DMS114 treated with DMSO at 0.1 percent for 48 hours (cell line): Measurements from ENCODE around the gene DSG1.
"Not testable (repeated sequence)": the region's sequence is repeated elsewhere in the genome, so short reads cannot be mapped to it uniquely, and the experiment has no call there.

ENCODE experiments used
- DNase-seq: peaks from one replicate; lab custom pipeline; 2025; ENCODE audit not compliant: unreplicated experiment; lab: John Stamatoyannopoulos, UW

The DSG1 gene

DNA sequence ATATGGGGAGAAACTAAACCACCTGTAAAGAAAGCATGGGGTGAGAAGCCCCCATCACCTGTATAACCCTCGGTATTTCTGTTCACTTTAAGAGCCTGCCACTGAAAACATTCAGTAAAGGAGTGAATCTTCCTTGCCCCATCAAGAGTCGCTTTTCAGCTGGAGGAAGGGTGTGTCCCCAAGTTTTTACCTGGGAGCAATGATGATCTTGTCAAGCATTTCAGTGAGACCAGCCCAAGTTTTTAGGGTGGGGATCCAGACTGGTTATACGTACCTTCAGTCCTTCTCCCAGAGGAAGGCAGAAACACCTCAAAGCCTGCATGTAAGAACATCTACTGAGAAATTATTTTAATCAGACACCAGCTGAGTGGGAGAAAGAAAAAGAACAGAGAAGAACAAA is at the start of gene DSG1:
Gene DSG1 (plus strand): TSS at position 301 of the 400 bp plus-strand sequence. CDS start 141 bp downstream, outside the sequence.
- no peak for DNase-seq

DNA sequence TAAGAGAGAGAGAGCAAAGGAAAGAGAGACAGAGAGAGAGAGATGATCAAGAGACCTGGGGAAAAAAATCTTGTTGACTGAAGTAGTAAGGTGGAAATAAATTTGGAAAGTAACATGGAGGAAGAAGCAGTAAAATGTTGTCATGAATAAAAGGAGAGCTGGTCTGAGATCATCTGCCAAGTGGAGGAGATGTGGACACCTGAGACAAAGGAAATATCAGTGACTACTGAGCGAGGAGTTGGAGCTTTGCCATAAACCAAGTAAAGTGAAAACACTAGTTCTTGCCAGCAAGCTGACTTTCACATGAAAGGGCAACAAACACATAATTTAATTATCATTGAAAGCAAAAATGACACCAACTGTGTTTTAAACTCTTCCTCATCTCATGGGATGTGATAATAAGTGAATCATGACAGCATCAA is 49.0 kb upstream of the DSG1 start:
- DNase-seq = no peak

DNA sequence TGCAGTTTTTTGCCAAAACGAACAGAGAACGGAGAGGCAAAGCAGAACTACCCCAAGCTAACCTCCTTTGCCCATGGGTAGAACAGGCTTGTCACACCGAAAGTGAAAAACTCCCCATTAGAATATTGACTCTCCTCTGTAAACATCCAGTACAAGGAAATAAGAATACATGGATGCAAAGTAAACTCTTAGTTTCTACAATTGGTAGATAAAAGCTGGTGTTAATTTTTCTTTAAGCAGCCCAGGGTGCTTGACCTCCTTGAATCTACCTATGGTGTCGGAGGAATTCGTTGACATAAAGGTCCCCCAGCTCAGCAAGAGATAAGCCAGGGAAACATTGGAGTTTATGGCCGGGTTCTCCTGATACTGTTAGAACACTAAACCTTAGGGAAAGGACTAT is 48.4 kb upstream of the DSG1 start:
- no peak for DNase-seq

DNA sequence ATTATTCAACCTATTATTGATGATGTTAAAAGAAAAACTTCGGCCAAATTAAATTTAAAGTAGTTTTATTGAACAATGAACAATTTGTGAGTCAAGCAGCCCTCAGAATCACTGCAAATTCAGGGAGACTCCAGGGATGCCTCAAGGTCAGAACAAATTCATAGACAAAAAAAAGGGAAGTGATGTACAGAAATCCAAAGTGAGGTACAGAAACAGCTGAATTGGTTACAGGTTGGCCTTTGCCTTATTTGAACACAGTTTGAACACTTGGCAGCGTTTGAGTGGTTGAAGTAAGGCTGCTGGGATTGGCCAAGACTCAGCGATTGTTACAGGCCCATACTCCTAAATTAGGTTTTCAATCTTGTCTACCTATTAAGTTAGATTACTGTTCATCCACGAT is 47.4 kb upstream of the DSG1 start:
- no peak for DNase-seq

DNA sequence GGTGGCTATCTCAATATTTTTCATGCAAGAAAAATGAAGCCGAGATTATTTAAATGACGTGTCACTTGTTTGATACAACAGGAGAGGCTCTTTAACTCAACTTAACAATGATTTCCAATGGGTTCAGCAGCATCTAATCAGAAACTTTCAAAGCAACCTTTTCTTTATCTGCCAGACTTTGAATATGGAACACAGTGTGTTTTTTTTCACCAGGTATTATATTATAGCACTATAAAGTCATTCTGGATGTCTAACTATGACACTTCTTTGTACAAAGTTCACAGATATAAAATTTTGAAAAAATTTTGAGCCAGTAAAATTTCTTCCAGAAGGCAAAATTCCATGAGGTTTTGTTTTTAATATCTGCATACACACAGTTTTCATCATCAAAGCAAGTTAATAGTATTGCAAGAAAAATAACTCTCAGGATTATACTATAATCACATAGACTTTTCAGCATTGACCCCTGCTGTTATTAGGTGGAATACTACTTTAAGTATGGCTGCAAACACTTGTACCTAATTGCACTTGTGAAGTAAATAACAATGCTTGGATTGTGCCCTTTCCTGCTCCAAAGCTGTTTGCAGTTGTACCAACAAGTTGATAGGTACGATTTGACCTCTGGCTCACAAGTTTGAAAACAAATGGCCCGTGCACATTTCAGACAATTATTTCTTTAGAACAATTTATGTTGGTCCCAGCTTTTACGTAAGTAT is 44.0 kb upstream of the DSG1 start:
- DNase-seq = no peak

DNA sequence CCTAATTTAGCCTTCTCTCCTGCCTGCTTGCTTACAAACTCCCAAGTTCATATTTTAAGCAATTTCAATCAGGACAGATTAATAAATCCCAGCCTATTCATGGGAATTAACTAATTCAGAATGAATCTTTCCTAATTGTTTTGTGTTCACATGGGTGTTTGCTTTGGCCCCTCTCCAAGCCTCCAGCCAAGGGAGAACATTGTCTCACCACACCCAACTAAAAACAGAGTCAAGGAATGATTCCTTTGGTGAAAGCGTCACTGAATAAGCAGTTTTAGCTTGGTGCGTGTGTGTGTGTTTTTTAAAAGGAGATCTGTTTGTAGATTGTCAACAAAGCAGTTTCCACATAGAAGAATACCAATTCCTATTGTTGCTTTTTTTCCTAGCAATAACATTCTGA is 43.0 kb upstream of the DSG1 start:
- no peak for DNase-seq

DNA sequence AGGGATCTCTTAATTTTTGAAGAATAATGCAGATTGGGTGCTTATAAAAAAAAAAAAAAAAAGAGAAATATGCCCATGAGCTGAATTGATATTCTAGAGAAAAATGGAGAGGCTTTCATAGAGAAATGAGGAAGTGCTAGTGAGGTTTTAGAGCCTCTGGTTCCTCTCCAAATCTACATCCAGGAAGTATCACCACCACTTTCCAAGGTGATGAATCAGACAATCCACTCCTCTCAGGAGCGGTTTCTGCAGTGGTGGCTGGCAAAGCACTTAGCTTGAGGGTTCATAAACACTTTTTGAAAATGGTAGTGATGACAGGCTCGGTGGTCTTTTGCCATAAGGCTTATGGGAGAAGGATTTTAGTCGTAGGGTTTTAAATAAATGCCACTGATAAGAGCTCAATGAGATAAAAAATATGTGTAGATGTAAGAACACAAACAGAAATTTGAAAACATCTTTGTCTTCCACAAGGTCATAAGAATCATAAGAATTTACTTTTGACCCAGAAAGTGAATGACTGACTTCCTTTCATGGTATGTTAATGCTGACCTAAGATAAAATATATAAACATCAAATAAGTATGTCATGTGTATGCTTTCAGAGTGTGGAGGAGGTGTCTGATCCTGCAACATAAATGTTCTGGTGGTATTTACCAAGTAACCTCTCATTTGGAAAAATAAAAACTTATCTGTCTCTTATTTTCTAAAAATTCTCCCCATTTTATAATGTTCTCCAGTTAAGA is 42.1 kb upstream of the DSG1 start:
- DNase-seq = no peak

DNA sequence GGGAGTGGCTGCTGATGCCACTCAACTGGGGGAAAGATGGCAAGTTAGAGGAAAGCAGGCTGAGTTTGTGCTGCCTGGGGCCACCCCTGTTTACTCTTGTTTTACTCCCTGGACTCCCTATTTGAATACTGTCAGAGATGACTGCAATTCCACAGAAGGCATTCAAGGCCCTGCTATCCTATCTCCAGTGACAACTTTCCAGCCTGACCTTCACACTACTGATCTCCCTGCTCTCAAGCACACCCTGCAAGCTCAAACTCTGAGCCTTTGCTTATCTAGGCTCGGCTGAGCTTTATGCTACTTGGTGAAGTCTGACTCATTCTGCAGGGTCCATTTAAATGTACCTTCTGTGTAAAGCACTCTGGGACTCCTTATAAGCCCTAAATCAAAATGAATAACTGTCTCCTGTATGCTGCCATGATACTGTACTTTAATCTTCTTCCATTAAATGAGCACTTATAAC is 39.3 kb upstream of the DSG1 start:
- no peak for DNase-seq

DNA sequence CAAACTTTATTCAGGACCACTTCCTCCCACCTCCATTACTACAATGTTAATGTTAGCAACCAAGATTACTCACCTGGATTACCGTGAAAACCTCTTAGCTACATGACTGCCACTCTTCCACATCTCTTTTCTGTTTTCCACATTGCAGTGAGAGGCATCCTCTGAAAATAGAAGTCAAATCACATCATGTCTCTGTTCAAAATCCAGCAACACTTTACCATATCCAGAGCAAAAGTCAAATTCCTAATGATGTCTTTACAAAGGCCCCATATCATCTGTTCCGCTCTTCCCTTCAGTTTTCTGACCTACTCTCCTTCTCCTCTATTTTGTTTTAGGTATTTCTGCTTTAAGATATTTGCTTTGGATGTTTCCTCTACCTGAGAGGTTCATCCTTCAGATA is 37.5 kb upstream of the DSG1 start:
- DNase-seq = no peak

DNA sequence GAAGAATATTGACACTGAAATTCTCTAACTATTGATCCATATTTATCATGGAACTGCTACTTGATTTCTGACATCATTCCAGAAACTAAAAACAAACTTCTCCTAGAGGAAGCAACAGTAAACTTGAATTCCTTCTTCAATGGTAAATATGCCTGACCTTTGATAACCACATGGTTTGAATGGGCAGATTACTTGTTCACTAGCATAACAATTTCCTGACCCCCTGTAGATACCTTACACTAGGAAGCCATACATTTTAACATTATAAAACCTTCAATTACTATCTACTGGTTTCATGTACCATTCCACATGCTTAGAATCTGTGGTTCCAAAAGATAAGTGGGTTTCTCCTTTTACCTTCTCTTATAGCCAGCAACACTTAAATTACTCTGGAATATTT is 36.5 kb upstream of the DSG1 start:
- no peak for DNase-seq

DNA sequence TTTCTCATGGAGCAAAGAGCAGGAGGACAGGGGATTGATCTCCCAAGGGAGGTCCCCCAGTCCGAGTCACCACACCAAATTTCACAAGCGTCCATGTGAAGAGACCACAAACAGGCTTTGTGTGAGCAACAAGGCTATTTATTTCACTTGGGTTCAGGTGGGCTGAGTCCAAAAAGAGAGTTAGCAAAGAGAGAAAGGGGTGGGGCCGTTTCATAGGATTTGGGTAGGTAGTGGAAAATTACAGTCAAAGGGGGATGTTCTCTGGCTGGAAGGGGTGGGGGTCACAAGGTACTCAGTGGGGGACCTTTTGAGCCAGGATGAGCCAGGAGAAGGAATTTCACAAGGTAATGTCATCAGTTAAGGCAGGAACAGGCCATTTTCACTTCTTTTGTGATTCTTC is 28.5 kb upstream of the DSG1 start:
- DNase-seq = not testable (repeated sequence)

DNA sequence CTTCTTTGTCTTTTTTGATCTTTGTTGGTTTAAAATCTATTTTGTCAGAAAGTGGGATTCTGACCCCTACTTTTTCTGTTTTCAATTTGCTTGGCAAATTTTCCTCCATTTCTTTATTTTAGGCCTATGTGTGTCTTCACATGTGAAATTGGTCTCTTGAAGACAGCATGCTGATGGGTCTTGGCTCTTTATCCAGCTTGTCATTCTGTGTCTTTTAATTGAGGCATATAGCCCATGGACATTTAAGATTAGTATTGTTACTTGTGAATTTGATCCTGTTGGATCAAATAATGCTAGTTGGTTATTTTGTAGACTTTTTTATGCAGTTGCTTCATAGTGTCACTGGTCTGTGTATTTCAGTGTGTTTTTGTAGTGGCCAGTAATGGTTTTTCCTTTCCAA is 26.3 kb upstream of the DSG1 start:
- DNase-seq = no peak

DNA sequence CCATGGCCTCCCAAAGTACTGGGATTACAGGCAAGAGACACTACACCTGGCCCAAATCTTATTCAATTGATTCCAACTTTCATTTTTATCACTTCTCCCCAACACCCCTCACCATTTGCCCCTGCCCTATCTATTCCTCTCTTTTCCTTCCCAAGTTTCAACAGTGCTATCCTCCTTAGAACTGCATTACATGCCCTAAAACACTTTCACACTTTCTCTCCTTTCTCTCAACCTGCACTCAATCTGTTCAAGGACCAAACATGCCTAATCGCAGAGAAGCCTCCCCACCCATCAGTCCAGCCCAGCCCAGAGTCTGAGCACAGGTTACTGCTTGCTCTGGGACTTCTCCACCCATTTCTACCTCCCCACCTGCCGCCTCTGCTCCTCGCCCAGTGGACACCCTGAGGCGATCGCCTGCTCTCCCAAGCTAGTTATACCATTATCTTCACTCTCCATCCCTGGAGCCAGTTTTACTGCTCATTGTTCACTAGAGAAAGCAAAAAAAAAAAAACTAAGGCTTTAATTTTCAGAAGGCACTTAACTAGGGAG is 23.7 kb upstream of the DSG1 start:
- DNase-seq = no peak

DNA sequence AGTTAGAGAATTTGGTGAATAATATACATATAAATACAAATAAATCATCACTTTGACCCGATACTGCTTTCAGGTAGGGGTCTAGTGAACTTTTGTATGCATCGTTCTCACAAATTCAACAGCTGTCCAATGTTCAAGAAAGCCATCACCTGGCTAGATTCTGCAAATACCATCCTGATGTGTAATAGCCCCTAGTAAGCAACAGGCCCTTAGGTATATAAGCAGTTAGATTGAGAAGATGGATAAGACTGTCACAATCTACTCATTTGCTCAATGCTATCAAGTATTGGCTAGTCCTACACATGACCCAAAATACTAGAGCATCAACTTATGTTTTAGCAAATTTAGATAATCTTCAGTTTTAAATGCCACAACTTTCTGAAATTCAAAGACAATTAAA is 20.7 kb upstream of the DSG1 start:
- no peak for DNase-seq

DNA sequence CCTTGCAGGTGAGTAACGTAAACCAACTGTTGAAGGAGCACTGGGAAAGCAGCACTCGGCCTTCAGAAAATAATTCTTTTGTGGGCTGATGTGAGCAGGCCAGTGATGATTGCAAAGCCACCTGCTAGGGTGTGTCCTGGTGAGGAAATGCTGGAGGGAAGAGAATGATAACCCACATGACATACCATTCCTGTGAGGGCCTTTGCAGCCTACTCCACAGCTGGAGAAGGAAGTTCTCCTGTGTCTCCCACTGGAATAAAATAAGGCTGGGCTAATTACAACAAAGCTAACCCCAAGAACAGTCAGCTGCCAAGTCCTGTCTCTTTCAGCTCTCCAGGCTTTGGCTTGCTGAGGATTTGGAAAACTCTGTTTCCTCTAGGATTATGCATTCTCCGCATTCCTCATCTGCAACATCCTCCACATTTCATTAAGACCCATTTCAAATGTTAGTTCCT is 16.7 kb upstream of the DSG1 start:
- no peak for DNase-seq

DNA sequence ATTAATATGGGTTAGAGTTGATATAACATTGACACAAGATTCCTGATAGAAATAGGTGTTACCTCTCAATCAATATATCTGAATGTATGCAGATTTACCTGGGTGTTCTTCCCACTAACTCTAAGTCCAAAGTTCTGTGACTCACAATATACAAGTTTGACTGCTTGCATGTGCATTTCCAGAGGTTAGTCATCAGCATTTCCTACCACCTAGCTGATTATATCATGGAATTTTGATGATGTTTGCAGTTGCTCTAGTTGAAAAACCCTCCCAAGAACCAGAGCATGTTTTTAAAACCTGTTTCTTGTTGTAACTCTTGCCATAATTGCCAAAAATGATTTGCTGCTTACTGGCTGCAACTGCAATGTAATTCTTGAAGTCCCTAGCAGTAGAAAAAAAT is 15.0 kb upstream of the DSG1 start:
- DNase-seq = no peak

DNA sequence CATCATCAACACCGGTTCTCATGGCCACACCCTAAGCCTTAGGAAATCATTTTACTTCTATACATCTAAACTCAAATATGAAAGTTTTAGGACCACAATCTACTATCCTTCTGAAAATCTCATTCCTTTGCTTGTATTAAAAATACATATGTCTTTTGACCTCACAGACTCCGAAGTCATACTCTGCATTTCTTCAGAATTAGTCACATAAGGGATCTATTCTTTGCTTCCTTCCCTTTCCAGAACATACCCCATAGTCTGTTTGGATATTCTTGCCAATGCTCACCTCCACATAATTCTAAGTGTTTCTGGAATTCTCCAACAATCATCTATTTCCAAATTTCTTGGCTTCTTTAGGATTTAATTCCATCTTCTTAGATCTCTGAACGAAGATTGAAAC is 14.2 kb upstream of the DSG1 start:
- DNase-seq = no peak

DNA sequence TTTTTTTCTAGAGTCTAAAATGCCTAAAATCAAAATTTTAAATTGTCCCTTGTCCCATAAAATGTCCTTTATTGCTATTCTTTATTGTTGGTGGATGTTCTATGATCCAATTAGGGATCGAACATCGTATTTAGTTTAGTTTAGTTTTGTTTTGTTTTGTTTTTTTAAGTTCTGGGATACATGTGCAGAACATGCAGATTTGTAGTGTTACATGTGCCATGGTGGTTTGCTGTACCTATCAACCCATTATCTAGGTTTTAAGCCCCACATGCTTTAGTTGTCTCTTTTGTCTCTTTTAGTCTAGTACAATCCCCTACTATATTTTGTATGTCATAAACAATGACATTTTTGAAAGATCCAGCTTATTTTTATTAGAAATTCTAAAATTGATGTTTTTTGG is 8.8 kb upstream of the DSG1 start:
- DNase-seq = no peak

DNA sequence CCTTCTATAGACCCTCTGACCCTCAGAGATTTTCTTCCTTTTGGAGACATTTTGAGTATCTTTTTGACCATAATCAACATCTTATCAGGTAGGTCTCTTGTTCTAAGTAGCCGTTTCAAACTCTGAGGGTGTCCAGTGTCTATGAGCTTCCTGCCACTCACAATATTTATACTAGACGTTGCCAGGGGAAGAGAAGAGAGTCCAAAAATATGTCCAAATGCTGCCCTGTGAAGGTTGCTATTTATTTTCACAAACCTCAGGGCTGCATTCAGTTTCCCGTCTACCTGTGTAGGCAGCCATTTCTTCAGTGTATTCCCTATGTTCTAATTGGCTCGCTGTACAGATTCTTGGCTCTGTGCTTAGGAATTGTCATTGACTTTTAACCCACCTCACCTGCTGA is 986 bp upstream of the DSG1 start:
- no peak for DNase-seq

DNA sequence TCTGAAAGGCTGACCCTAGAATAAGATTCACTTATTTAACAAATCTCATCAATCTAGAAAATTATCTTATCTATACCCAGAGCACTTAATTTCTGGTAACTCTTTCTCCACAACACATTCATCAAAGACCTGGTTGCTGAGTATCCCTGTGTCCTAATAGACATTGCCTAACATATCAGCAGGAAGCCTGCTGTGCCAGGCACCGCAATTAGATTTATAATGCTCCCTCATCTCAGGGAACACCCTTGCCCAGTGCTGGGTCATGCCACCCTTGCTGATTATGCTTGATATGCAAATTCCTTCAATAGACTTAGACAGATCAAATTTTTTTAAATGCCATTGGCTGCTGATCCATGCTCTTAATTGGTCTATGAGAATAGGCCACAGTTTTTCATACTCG is 3.8 kb downstream of the DSG1 start:
- no peak for DNase-seq

DNA sequence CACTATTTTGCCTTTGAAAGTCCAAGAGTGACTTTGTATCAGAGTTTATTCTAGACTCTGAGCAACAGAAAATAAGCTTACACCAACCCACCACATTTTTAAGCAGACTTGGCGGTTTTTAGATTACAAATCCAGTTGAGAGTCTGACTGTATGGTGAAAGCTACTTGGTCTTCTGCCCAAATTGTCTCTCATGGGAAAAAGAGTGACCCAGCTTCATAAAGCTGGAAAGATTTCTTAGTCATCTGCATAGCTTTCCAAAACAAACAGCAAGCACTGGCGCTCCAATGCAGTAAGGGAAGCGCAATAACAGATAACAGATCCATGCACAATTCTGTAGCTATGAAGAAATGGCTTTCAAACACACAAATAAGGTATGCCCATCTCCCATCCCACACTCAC is 7.1 kb downstream of the DSG1 start:
- DNase-seq = no peak

DNA sequence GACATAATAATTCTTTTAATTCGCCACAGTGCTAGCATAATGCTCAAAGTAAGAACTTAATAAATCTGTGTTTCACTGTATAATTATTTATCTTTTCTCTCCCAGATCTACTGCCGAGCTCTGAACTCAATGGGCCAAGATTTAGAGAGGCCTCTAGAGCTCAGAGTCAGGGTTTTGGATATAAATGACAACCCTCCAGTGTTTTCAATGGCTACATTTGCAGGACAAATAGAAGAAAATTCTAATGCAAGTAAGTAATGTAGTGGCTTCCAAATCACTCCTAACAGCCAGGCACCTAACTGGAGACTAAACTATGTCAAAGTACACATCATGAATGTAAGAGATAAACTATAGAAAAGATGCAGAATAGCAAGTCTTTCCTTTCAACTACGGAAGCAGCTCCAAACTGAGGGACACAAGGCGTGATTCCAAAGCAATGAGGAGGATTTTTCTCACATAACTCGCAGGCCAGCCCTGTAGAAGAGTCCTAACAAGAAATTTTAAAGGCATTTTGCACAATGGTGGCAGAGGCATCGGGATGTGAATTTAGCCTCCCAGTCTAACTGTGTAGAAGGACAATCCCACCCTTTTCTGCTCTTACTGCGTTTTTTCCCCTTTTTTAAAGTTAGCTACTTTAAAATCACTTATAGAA is 12.0 kb downstream of the DSG1 start:
- DNase-seq = no peak
